Inferior parietal cortex (tissue), 1 donor: ENCODE data around the gene ITSN2.

Source experiments
- DNase-seq: peaks from one replicate; pipeline ENCODE4 v3.0.0-alpha.2; 2016; ENCODE audit errors: extremely low spot score

The ITSN2 gene

DNA sequence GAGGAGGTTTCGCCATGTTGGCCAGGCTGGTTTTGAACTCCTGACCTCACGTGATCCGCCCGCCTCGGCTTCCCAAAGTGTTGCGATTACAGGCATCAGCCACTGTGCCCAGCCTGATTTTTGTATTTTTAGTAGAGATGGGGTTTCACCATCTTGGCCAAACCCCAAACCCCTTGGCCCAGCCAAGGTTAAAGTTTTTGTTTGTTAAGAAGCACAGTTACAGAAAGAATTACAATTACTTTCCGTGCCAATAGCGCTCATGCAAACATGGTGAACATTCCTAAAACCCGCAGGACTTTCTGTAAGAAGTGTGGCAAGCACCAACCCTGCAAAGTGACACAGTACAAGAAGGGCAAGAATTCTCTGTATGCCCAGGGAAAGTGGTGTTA, 26.1 kb downstream of the ITSN2 start:
- no peak for DNase-seq

DNA sequence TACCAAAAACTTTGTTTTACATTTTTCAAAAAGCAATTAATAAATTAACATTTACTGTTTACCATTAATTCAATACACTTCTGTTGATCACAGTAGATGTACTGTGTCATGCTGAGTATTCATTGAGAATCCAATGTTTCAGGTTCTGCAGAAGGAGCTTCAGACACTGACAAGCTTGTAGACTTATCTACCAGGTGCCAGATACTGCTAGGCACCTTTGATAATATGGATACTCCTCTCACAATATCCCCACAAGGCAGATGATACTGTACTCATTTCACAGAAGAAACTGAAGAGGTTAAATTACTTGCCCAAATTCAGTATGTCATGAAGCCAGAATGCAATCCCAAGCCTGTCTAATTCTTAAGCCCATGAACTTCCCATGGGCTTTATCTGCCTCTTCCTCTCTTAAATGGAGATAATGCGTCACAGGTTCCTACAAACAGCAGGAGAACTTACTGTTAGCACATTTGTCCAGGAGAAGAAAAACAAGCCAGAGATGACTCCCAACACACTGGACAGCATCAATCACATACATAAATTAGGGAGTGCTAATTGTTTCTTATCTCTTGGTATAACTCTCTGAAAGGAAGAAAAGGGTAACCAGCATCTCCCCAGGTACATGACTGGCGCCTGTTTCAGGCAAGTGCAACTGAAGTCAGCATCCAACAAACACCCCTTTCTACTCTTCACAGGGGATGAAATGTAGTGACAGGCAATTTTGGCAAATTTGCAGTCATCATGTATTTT, 27.4 kb downstream of the ITSN2 start:
- DNase-seq: no peak

DNA sequence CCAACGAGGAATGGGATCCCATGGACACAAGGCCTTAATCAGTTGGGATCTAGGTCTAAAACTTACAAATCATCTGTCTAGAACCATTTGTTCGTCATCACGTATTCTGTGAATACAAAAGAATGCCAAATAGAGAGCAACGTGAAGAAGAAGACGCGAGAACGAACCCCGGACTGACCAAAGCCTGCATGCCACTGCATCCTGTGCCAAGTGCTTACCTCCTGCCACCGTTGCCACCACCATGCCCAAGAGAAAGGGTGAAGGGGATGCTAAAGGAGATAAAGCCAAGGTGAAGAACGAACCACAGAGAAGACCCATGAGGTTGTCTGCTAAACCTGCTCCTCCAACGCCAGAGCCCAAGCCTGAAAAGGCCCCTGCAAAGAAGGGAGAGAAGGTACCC, 30.2 kb downstream of the ITSN2 start:
- no peak for DNase-seq

DNA sequence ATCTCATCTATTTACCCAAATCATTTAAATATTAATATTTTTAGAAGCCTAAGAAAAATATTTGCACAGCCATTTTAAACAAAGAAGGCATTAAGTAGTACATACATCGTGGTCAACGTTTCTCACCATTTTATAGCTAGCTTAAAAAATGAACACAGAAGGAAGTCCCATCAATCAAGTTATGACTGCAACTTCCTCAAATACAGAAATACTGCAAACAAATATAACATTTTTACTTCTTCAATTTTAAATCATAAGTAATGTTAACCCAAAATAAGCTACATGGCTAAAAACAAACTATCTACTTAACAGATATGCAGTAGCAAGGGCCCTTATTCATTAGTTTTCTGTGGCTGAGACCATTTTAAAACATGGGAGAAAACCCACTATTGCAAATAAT, 30.6 kb downstream of the ITSN2 start:
- no peak for DNase-seq

DNA sequence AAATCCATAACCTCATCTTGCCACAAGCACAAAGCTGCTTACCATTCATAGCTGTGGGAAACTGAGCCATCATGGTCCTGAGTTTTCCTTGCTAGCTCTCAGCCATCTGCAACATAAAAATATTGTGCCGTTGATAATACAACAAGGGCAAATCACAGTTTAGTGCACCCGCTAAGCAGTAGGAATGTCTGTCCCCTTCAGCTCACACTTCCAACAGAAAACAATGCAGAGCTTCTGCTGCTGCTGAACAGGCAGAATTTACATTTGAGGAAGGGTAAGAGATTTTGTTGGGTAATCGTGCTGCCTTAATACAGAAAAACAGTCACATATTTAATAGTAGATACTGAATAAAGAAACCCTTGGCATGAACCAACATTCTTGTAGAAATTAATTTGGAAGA, 32.3 kb downstream of the ITSN2 start:
- DNase-seq: no peak

DNA sequence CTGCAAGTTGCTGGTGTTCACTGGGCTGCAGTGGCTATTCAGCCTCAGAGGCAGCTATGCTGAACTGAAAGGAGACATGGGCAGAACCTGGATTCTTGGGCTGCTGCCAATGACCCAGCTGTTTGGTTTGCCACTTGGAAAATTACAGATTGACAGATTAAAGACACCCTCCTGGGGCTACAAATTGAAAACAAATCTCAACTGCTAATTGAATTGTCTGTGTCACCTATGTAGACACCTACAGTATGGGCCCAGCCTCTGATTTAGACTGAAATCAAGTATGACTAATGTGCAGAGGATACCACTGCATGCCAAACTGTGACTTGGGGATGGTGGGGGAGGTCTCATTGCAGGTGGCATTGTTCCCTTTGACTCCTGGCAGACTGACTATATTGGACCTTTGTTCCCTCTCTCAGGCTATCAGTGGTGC, 42.8 kb downstream of the ITSN2 start:
- DNase-seq: no peak

DNA sequence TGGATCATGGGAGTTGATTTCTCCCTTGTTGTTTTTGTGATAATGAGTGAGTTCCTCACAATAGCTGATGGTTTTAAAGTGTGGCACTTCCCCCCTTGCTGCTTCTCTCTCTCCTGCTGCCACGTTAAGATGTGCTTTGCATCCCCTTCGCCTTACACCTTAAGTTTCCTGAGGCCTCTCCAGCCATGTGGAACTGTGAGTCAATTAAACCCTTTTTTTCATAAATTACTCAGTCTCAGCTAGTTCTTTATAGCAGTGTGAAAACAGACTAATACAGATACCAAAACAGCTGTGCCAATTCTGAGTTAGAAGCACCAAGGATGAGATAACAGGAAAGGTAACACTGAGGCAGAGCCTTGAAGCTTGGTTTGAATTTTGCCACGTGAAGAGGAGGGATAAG, 44.7 kb downstream of the ITSN2 start:
- DNase-seq: no peak

DNA sequence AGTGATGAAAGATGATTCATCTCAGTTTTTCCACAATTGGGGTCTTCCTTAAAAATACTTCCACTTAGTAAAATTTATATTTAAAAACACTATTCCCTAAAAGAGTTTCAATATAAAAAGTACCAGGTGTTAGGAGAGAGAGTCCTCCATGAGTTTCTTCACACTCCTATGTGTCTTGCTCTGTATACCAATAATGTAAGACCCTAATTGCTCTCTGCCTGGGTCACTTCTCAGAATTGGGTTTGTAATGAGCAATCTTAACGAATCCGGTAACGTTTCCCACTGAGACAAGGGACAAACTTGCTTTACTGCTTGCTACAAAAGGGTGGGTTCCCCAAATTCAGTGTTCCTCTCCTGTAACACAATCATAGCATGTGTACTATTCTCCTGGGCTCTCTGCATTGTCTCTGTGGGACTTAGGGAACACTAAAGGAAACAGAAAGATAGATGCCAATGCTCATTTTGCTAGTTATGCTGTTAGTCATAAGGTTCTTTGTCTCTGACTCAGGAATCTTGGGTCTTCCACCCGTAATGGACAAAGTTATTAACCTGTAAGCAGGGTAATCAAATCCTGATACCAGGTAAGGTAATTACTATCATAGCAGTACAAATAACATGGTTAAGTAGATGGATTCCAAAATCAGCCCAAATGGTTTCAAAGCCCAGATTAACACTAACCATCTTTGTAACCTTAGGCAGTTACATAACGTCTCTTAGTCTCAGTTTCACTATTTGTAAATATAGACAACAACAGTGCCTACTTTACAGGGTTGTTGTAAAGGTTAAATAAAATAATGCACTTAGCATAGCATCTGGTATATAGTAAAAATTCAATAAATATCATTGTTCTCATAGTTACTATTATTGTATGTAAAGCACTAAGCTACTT, 46.3 kb downstream of the ITSN2 start:
- DNase-seq: no peak

DNA sequence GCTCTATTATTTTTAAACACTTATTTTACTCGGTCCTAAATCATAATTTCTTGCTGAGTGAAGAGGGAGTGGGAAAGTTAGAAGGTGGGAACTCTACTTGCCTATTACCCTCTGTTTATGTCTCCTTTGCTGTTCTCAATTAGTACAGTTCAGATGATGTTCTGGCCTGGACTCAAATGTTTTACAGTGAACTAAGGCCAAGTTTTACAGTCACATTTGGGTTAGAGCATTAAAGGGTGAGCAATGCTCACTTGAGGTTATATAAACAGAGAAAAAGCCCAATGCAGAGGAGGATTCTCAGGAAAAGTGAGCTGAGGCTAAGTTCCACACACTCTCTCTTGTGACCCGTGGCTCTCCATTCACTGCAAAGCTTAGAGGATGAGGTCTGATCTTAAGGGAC, 52.4 kb downstream of the ITSN2 start:
- DNase-seq: no peak

DNA sequence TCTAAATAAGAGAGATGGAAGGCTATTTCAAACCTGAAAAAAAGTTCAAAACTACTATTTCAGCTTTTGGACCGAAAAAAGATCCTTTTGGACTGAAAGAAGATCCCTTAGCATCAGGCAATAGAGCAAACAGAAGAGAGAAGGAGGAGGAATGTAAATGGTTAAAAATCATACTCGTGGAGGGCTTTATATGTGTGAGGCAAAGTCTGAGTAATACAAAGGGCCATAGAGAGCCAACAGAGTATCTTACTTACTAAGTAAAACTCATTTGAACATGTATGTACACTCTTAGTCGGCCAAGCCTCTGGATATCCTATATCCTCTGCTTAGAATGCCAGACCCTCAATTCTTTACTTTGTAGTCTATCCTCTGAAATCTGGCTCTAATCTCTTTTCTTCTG, 55.7 kb downstream of the ITSN2 start:
- no peak for DNase-seq

DNA sequence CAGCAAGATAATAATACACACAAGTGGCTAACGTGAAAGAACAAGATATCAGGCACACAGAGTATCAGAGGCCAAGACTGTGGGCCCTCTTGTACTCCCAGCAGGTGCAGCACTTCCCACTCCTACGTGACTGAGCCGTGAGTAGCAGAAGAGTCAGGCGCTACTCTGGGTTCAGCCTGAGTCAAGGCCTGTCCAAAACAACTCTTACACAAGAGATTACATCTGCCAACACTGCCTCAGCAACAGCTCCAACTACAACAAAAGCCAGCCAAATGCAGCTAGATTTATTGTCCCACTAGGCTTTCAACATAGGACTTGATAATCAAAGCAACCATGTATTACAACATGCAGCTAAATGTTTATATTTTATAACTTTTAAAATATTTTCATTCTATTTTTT, 56.2 kb downstream of the ITSN2 start:
- DNase-seq: peak; percentile 40

DNA sequence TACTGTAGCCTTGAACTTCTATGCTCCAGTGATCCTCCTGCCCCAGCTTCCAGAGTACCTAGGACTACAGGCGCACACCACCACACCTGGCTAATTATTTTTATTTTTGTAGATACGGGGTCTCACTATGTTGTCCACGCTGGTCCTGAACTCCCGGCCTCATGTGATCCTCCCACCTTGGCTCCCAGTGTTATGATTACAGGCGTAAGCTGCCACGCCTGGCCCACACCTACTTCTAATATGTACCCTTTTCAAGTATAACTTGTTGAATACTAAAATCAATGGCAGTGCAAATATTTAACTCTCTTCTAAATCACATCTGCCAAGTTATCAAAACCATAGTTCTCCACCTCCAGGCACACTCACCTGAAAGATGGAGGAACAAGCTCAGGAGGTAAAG, 58.7 kb downstream of the ITSN2 start:
- DNase-seq: no peak

DNA sequence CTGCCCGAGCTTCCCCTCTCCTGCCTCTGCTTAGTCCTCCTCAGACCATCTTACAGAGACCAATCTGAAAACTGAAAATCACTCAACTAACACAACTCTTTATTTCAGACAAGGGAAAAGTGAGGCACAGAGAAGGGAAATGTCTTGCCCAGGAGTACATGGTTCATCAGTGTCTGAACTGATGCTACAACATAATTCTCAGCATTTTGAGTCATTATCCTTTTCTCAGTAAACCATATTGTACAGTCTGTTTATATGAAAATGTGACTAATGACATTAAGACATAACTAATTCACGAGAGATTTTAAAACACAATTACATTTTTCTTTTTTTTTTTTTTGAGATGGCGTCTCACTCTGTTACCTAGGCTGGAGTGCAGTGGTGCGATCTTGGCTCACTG, 62.7 kb downstream of the ITSN2 start:
- DNase-seq: no peak

DNA sequence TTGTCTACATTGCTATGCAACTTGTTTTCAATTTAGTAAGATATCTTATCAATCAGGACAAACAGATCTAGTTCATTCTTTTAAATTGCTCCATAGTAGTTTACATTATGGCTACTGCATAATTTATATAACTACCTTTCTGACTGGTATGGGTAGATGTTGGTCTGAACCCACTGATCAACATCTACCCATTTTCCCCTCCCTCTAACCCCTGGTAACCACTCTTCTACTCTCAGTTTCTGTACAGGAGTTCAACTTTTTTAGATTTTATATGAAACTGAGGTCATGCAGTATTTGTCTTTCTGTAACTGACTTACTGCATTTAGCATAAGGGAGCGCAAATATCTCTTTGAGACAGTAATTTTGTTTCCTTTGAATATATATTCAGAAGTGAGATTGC, 73.2 kb downstream of the ITSN2 start:
- no peak for DNase-seq

DNA sequence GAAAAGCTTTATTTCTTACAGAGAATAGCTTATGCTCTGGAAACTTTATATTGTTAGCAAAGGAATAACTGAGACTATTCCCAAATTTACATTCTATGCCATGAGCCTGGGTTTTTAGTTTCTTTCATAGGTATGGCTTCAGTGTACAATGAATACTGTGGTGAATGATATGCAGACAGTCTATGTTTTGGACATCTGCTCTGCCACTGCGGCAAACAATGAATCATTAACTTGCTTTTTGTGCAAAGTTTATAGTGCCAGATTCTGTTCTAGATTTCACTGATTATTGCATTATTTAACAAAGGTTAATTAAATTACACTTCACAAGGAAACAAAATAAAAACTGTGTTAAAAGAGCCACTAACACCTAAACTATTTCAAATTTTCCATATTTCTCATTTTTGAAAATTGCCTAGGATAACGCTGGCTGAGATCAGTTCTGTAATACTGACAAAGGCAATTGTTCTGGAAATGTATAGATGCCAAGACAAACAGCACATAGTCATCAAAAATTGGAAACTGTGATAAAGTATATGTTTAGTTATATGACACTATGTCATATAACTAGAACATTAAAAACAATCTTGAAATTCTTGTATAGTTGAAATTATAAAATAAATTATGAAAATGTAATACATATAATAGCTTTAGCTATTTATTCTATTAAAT, 74.7 kb downstream of the ITSN2 start:
- no peak for DNase-seq

DNA sequence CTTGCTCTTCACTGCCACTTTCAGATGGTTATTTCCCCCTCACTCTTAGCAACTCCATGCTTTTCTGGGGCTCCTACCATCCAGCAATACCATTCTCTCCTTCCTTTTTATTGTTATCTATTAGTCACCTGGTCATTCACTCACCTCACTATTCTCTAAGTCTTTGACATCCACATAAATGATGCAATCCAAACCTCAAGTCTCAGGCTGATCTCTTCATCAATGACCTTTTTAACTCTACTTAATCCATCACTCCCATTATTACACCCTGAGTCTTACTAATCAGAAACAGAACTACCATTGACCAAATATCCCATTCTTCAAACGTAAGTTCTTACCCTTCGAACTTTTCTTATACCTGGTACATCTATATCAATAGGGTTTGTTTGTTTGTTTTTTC, 79.7 kb downstream of the ITSN2 start:
- no peak for DNase-seq

DNA sequence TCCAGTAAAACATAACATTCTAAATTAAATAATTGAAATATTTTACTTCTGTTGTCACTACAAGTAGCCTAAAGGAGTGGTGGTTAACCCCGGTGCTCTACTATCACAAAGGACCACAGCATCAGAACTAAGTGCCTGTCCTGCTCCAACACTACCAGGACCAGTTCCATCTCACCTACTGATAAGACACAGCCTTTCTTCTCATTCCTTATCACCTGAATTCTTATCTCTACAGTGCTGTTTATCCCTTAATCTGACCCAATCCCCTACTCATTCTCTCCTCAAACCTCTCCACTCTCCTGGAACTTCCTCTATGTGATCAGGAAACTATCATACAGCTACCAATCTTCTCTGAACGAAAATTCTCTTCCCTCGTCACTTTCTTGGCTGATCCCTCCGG, 80.2 kb downstream of the ITSN2 start:
- no peak for DNase-seq

DNA sequence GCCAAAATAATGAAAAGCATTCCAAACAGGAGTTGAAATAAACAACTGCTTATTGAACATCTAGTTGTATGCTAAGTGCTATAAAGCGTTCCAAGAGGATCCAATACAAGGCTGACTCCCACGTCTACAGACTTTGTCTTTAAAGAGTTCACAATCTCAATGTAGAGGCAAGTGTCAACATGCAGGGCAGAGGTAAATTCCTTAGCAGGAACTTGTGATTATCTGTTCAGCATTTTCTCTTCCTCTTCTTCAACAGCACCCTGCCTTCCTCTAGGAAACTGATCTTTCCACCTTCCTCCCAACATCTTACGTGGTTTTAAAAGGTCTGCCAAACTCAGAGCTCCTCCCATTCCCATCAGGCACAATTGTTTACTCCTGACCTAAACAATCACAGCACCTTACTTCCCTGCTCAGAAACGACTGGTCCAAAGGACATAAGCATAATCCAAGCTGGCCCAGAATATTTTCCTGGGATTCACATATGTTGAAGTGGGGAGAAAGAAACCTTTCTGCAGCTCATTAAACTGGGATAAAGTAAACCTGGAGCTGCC, 83.9 kb downstream of the ITSN2 start:
- DNase-seq: no peak

DNA sequence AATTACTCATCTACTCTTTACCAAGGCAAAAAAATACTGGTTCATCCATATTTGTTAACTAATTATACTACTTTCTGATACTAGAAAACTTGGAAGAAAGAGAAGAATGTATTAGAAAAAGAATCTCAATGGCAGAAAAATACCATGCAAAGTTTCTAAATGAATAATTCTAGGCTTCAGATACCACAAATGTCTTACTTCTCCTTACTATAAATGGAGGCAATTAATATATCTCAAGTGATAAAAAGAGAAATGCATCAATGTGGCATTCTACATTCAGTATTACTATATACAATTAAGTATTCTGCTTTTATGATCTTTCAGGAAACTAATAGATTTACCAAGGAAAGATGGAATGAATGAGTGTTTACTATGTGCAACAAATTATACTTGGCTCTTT, 85.5 kb downstream of the ITSN2 start:
- no peak for DNase-seq

DNA sequence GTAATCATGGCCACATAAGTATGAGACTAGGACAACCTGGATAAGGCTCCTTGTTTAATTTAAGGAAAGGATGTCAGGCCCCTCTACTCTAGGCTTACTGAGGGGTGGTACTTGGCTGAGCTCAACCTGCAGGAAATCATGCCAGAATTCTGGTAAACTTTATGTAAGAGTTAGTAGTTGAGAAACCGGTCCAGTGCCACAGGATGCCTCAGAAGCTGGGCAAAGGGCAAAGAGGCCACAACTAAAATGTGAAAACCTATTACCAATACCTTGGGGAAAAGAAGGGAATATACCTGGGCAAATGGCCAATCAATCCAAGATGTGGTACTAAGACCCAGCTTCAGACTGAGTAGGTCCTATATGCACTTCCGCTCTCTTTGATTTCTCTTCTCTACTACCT, 86.7 kb downstream of the ITSN2 start:
- no peak for DNase-seq

DNA sequence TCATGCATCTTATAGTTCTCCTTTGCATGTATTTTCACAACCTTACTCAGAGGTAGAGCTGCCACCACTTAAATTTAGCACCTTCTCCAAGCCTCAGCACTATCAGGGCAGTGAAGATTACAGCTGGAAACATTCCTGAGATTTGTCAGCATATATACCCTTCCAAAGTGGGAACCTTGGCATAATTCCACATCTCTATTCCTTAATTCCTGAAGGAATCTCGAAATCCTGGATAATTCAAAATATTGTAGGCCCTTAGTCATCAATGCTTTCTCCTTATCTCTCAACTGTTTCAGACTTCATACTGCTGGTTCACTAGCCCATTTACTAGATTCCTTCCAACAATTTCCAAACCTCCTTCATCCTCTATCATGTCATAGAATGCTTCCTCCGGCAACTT, 87.4 kb downstream of the ITSN2 start:
- DNase-seq: no peak

DNA sequence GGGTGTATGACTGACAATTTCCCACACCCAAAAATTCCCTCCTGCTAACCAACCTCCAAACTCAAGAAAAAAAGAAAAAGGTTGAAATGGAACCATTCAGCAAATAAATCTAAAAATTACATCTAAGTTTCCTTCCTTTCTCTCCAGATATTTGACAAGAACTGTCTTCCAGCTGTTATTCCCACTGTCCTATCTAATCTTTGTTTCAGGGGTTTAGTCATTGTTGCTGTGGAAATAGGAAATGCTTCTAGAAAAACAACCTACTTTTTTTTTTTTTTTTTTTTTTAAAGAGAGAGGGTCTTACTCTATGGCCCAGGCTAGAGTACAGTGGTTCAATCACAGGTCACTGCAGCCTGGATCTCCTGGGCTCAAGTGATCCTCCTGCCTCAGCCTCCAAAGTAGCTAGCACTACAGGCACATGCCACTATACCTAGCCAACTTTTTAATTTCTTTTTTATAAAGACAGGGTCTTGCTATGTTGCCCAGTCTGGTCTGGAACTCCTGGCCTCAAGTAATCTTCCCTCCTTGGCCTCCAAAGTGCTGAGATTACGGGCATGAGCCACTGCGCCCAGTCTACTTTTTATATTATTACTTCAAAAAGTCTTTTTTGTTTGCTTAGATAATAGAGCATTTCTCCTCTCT, 88.1 kb downstream of the ITSN2 start:
- no peak for DNase-seq
